Peyer's patch (tissue), 4 donors: ENCODE results near the gene CA7. TPM values are rescaled to one million over a fixed set of nuclear protein-coding genes. Genes with fewer than 3 reads are reported as not detected.

Source experiments
- DNase-seq, 3 donors: peaks; one replicate each; pipeline ENCODE4 v3.0.0-alpha.2; 2017 to 2019
- H3K27ac ChIP-seq, 4 donors: fragments of 200-600 bp; sonication (generic); one replicate each; pipeline ENCODE4 v1.5.1; 2016 to 2019
- H3K27me3 ChIP-seq, 2 donors: fragments of 200-600 bp; sonication (generic); one replicate each; pipeline ENCODE4 v1.5.1; 2019
- H3K36me3 ChIP-seq, 3 donors: fragments of 200-600 bp; sonication (generic); one replicate each; pipeline ENCODE4 v1.5.1; 2016 to 2019
- H3K4me1 ChIP-seq, 4 donors: fragments of 200-600 bp; sonication (generic); one replicate each; pipeline ENCODE4 v1.5.1; 2016 to 2019
- H3K4me3 ChIP-seq, 4 donors: fragments of 200-600 bp; sonication (generic); 1 replicate in 3 of 4; 2 replicates in 1 of 4; pipeline ENCODE4 v1.5.1; 2016 to 2019; ENCODE audit warnings: mild to moderate bottlenecking in 1 of 4
- H3K9me3 ChIP-seq, 4 donors: fragments of 200-600 bp; sonication (generic); one replicate each; pipeline ENCODE4 v1.5.1; 2016 to 2019; ENCODE audit warnings: mild to moderate bottlenecking in 1 of 4
- POLR2A ChIP-seq, 2 donors: fragments of 450-650 bp; IDR thresholded peaks; one replicate each; pipeline ENCODE4 v1.5.1; 2017; ENCODE audit warnings: antibody characterized with exemption in 2 of 2, mild to moderate bottlenecking in 2 of 2, moderate library complexity in 2 of 2
- total RNA-seq, 4 donors: library from RNA; depleted of rRNA; stranded (reverse); fragments of >200 nt; gene quantifications; one replicate each; pipeline ENCODE4 v1.1.0, GENCODE V29; 2016
- TF ChIP-seq, protein P1 (sequence below), 6 experiments: fragments of 450-650 bp in 4 of 6; fragments of 200-600 bp in 2 of 6; sonication (generic) in 1 of 6; IDR thresholded peaks; one replicate each; pipeline ENCODE4 v1.5.1; 2017 to 2019; ENCODE audit warnings: antibody characterized with exemption in 6 of 6, mild to moderate bottlenecking in 3 of 6, moderate library complexity in 1 of 6

Gene CA7
- total RNA-seq, 4 donors from 2014 or later: 13.2 to 59.4 (median 32.2) TPM

DNA sequence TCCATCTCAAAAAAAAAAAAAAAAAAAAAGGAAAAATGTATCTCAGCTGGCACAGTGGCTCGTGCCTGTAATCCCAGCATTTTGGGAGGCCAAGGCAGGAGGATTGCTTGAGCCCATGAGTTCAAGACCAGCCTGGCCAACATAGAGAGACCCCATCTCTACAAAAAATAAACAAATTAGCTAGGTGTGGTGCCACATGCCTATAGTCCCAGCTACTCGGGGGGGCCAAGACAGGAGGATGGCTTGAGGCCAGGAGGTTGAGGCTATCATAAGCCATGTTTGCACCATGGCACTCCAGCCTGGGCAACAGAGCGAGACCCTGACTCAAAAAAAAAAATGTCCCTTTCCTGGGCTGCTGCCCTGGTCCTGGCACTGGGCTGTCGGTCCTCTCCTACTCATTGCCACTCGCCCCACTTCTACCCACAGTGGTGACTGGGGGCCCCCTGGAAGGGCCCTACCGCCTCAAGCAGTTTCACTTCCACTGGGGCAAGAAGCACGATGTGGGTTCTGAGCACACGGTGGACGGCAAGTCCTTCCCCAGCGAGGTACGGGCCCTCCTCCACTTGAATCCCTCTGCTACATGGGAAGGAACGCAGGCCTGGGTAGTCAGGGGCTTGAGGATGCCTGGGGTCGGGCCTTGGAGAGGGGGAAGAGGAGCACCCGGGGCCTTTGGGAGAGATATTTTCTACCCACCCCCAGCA, 6.1 kb downstream of the CA7 start:
- no peak overlapping the region for H3K4me3 ChIP-seq
- H3K36me3 ChIP-seq: no peaks in the 10 kb centered on the region
- H3K27ac ChIP-seq: no peak overlapping the region
- no peak for TF ChIP-seq POLR2A (IDR thresholded peaks at IDR 0.05)
- TF ChIP-seq, protein P1, sequence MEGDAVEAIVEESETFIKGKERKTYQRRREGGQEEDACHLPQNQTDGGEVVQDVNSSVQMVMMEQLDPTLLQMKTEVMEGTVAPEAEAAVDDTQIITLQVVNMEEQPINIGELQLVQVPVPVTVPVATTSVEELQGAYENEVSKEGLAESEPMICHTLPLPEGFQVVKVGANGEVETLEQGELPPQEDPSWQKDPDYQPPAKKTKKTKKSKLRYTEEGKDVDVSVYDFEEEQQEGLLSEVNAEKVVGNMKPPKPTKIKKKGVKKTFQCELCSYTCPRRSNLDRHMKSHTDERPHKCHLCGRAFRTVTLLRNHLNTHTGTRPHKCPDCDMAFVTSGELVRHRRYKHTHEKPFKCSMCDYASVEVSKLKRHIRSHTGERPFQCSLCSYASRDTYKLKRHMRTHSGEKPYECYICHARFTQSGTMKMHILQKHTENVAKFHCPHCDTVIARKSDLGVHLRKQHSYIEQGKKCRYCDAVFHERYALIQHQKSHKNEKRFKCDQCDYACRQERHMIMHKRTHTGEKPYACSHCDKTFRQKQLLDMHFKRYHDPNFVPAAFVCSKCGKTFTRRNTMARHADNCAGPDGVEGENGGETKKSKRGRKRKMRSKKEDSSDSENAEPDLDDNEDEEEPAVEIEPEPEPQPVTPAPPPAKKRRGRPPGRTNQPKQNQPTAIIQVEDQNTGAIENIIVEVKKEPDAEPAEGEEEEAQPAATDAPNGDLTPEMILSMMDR (IDR thresholded peaks at IDR 0.05): no peak
- DNase-seq: no peak
- H3K27me3 ChIP-seq: no peaks in the 10 kb centered on the region
- no peaks in the 10 kb centered on the region for H3K9me3 ChIP-seq
- no peaks in the 10 kb centered on the region for H3K4me1 ChIP-seq

- H3K27ac ChIP-seq: no peak overlapping the region
- TF ChIP-seq, protein P1 (IDR thresholded peaks at IDR 0.05): no peak
- TF ChIP-seq POLR2A (IDR thresholded peaks at IDR 0.05): no peak
- no peak overlapping the region for H3K4me3 ChIP-seq
- DNase-seq: no peak
- no peaks in the 10 kb centered on the region for H3K4me1 ChIP-seq
- H3K9me3 ChIP-seq: no peaks in the 10 kb centered on the region
- no peaks in the 10 kb centered on the region for H3K36me3 ChIP-seq
- H3K27me3 ChIP-seq: no peaks in the 10 kb centered on the region
These were observed 7.2 kb downstream of the CA7 start for GRCh38 chr16:66851166-66851964.

GRCh38 chr16:66853261-66854139, 9.3 kb downstream of the CA7 start:
- TF ChIP-seq POLR2A (IDR thresholded peaks at IDR 0.05): no peak
- TF ChIP-seq, protein P1 (IDR thresholded peaks at IDR 0.05): no peak
- no peaks in the 10 kb centered on the region for H3K4me1 ChIP-seq
- no peak overlapping the region for H3K27ac ChIP-seq
- DNase-seq: no peak
- no peaks in the 10 kb centered on the region for H3K9me3 ChIP-seq
- H3K27me3 ChIP-seq: no peaks in the 10 kb centered on the region
- no peak overlapping the region for H3K4me3 ChIP-seq
- H3K36me3 ChIP-seq: no peaks in the 10 kb centered on the region

GRCh38 chr16:66856184-66856730, 12.0 kb downstream of the CA7 start:
- Histone ChIP-seq H3K4me3 (no peak overlapping the region), H3K27ac (no peak overlapping the region), H3K27me3 (no peaks in the 10 kb centered on the region), H3K4me1 (no peaks in the 10 kb centered on the region), H3K36me3 (no peaks in the 10 kb centered on the region), H3K9me3 (no peaks in the 10 kb centered on the region)
- TF ChIP-seq, protein P1 (IDR thresholded peaks at IDR 0.05): no peak
- no peak for TF ChIP-seq POLR2A (IDR thresholded peaks at IDR 0.05)
- DNase-seq: no peak

DNA sequence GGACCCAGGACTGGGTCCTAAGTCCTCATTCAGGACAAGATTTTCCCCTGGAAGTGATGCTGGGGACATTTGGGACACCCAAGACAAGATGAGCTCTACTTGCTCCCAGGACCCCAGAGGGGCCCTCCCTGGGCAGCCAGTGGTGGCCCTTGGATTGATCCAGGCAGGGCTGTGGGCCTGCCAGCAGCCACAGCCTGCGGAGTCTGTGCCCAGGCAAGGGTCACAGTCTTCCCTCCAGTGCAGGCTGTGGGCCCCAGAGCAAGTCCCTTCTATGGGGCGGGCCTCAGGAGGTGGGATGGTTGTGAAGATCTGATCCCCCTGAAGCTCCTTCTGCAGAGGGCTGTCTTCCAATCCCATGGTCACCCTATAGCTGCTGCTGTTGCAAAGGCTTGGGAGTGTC, 12.6 kb downstream of the CA7 start:
- H3K4me1 ChIP-seq: no peaks in the 10 kb centered on the region
- no peak for DNase-seq
- no peak for TF ChIP-seq POLR2A (IDR thresholded peaks at IDR 0.05)
- TF ChIP-seq, protein P1 (IDR thresholded peaks at IDR 0.05): no peak
- H3K4me3 ChIP-seq: no peak overlapping the region
- no peaks in the 10 kb centered on the region for H3K27me3 ChIP-seq
- H3K9me3 ChIP-seq: no peaks in the 10 kb centered on the region
- H3K27ac ChIP-seq: no peak overlapping the region
- no peaks in the 10 kb centered on the region for H3K36me3 ChIP-seq
